Tongue (tissue), 2 donors: ENCODE results near the gene NUTM2B. TPM values are rescaled to one million over a fixed set of nuclear protein-coding genes. Genes with fewer than 3 reads are reported as not detected.
"Not testable (repeated sequence)": the region's sequence is repeated elsewhere in the genome, so short reads cannot be mapped to it uniquely, and the experiment has no call there.

ENCODE experiments used
- DNase-seq: peaks from one replicate; pipeline ENCODE4 v3.0.0-alpha.2; 2015
- total RNA-seq: library from RNA; depleted of rRNA; stranded (reverse); fragments of >200 nt; gene quantifications from one replicate; pipeline ENCODE4 v1.2.3, GENCODE V29; 2014

The NUTM2B gene
- total RNA-seq, 1 donor from 2014 or later, result 0.10 TPM

DNA sequence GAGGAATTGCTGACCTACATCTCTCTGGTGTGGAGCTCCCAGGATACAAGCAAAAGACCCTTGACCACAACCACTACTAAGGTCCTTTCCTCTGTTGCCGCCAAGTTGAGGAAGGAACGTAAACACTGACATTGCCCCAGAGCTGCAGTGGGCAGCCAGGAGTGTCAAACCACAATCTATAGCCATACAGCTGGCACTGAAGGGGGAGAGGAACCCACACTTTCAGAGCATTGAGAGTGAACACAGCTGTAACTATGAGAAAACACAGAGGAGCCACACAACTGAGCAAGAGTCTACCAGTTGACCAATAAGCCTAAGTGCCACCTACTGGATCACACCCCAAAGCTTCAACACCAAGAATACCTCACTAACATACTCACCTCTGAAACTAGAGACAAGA lies 45.5 kb downstream of the NUTM2B start:
- DNase-seq, result not testable (repeated sequence)

DNA sequence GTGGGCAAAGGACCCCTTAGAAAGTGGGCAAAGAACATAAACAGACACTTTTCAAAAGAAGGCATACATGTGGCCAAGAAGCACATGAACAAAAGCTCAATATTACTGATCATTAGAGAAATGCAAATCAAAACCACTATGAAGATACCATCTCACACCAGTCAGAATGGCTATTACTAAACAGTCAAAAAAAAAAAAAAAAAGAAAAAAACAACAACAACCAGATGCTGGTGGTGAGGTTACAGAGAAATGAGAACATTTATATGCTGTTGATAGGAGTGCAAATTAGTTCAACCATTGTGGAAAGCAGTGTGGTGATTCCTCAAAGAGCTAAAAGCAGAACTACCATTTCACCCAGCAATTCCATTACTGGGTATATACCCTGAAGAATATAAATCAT lies 50.6 kb downstream of the NUTM2B start:
- DNase-seq, result not testable (repeated sequence)

DNA sequence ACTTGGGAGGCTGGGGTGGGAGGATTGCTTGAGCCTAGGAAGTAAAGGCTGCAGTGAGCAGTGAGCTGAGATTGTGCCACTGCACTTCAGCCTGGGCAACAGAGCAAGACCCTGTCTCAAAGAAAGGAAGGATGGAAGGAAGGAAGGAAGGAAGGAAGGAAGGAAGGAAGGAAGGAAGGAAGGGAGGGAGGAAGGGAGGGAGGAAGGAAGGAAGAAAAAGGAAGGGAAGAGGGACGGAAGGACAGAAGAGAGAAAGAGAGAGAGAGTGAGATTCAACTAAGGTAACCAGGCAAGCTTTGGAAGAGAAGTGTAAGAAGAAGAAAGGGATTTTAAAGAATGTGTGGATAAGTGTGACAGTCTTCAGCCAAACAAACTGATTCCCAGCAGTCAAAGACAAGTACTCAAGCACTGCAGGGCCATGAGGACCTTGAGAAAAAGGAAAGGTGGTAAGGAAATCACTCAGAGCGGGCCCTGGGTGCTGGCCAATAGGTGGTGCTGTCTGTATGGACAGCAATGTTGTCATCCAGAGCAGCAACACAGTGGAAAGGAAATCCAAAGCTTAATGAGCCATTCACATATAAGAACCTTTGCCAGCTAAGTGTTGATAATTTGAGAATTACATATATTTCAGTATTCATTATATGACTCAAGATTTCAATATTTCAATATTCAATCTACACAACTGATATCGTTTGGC lies 55.4 kb downstream of the NUTM2B start:
- DNase-seq, result not testable (repeated sequence)

Other genes starting within 250 kb of the NUTM2B start
- 0.10 TPM for gene EIF5AL1, start 190.7 kb upstream of the NUTM2B start, total RNA-seq
- gene SFTPA2, start 142.8 kb upstream of the NUTM2B start, total RNA-seq, result 0.62 TPM
- not detected for gene SFTPA1, start 92.3 kb upstream of the NUTM2B start, total RNA-seq
- gene NUTM2E, start 123.5 kb downstream of the NUTM2B start, total RNA-seq, result 0.41 TPM
- gene SFTPD, start 245.9 kb downstream of the NUTM2B start, total RNA-seq, result 1.2 TPM